Measurements from ENCODE around the gene ELP1.

Gene ELP1

DNA sequence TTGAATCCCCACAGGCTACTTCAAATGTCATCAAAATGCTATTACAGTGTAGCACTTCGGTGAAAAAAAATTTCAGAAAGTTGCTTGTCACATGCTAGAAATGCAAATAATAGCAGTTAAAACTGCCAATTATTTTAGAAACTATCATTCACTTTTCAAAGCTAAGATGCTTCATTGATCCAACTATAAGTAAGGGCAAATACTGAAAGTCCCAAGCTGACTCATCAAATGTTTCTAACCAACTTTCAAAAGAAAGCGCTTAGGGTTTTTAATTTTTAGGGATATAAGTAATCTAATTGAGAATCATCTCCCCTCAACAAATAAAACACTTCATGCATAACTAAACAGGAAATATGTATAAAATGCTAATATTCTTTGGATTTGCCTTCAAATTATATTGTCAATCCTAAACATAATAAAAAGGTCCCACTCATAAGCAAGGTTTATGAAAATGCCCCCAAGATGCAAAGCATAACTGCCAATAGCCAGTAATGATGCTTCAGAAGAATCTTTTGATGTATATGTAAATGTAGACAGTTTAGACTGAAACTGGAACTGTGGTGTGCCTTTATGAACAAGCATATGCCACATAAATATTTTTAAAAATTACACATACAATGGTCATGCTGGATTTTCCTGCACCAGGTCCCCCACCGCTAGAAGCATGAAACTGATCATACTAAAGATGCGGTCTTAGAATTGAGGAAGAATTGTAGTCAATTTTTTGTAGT, 59.7 kb downstream of the ELP1 start:
- Histone ChIP-seq H3K27me3 (replicated peaks in 2 of 5; ENCODE audit: control insufficient read depth in 4 of 5, insufficient read depth in 5 of 5, low read length in 4 of 5) (no peaks in the 10 kb centered on the region), H3K36me3 (ENCODE audit: control insufficient read depth in 4 of 4, insufficient read depth in 4 of 4, low read length in 3 of 4) (peaks cover 25 to 78% (median 45%) of the 10 kb centered on the region in 4 experiments), H3K4me3 (ENCODE audit: control insufficient read depth in 1 of 7, extremely low read depth in 1 of 7, insufficient read depth in 4 of 7, low read depth in 2 of 7, low read length in 6 of 7) (no peak overlapping the region), H3K9me3 (ENCODE audit: control extremely low read depth in 1 of 5, control insufficient read depth in 4 of 5, insufficient read depth in 2 of 5, low read depth in 1 of 5, low read length in 4 of 5) (peaks cover 0 to 11% (median 3%) of the 10 kb centered on the region in 5 experiments), H3K4me1 (ENCODE audit: control extremely low read depth in 1 of 4, control insufficient read depth in 4 of 4, insufficient read depth in 4 of 4, low read length in 3 of 4) (no peaks in the 10 kb centered on the region), H3K27ac (ENCODE audit: insufficient read depth in 1 of 2, low read depth in 1 of 2, low read length in 2 of 2, poor library complexity in 1 of 2, severe bottlenecking in 2 of 2) (no peak overlapping the region)
- POLR2A ChIA-PET = no interaction called here
- DNase-seq = no peak
- WGBS (ENCODE audit: insufficient coverage) = 100% methylated on average over 1 of the region's 4 CpGs
- CTCF ChIA-PET = no interaction called here

DNA sequence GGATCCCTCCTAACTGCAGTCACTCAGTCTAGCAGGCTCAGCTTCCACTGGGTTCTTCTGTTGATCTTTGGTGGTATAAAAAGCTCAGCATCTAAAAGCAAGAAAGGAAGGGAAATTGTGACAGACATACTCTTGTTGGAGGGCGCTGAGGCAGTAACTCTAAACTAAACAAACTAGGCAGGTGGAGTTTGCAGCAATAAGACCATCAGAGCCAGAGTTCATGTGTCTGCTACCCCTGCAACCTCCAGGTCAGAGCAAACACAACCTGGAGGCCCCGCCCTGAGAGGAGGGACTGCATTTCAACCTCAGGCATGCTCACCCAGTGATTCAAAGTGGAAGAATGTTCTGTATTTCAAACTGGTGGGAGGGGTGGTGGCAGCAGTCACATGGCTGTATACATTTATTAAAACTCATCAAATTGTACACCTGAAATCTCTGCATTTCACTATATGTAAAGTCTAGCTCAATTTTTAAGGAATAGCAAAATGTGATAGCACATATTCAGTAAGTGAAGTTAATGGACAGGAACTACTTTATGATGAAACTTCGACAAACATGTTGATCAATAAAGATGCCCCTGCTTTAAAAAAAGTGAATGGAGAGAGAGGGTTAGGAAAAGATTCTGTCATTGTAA, 64.7 kb downstream of the ELP1 start:
- POLR2A ChIA-PET = no interaction called here
- H3K27ac ChIP-seq (ENCODE audit: insufficient read depth in 1 of 2, low read depth in 1 of 2, low read length in 2 of 2, poor library complexity in 1 of 2, severe bottlenecking in 2 of 2) = no peak overlapping the region
- 100% methylated on average over 1 of the region's 3 CpGs for WGBS (ENCODE audit: insufficient coverage)

GRCh38 chr9:108867829-108868228, 66.1 kb downstream of the ELP1 start:
- no peak for DNase-seq
- Histone ChIP-seq H3K4me3 (ENCODE audit: control insufficient read depth in 1 of 7, extremely low read depth in 1 of 7, insufficient read depth in 4 of 7, low read depth in 2 of 7, low read length in 6 of 7) (no peak overlapping the region), H3K4me1 (ENCODE audit: control extremely low read depth in 1 of 4, control insufficient read depth in 4 of 4, insufficient read depth in 4 of 4, low read length in 3 of 4) (no peaks in the 10 kb centered on the region), H3K27ac (ENCODE audit: insufficient read depth in 1 of 2, low read depth in 1 of 2, low read length in 2 of 2, poor library complexity in 1 of 2, severe bottlenecking in 2 of 2) (no peak overlapping the region), H3K27me3 (replicated peaks in 2 of 5; ENCODE audit: control insufficient read depth in 4 of 5, insufficient read depth in 5 of 5, low read length in 4 of 5) (no peaks in the 10 kb centered on the region), H3K9me3 (ENCODE audit: control extremely low read depth in 1 of 5, control insufficient read depth in 4 of 5, insufficient read depth in 2 of 5, low read depth in 1 of 5, low read length in 4 of 5) (peaks cover 0 to 11% (median 3%) of the 10 kb centered on the region in 5 experiments), H3K36me3 (ENCODE audit: control insufficient read depth in 4 of 4, insufficient read depth in 4 of 4, low read length in 3 of 4) (peaks cover 12 to 35% (median 18%) of the 10 kb centered on the region in 4 experiments)
- POLR2A ChIA-PET = no interaction called here
- WGBS (ENCODE audit: insufficient coverage) = no CpG with 5 or more reads among the region's 4 CpGs
- CTCF ChIA-PET = interaction anchor here (1.6 kb wide), 1 partner anchor 19 kb away, joined by 3 read pairs; no protein-coding TSS in a partner anchor

More for the DNA sequence above, 64.7 kb downstream of the ELP1 start:
- Histone ChIP-seq H3K4me1 (ENCODE audit: control extremely low read depth in 1 of 4, control insufficient read depth in 4 of 4, insufficient read depth in 4 of 4, low read length in 3 of 4) (no peaks in the 10 kb centered on the region), H3K9me3 (ENCODE audit: control extremely low read depth in 1 of 5, control insufficient read depth in 4 of 5, insufficient read depth in 2 of 5, low read depth in 1 of 5, low read length in 4 of 5) (peaks cover 0 to 11% (median 3%) of the 10 kb centered on the region in 5 experiments), H3K36me3 (ENCODE audit: control insufficient read depth in 4 of 4, insufficient read depth in 4 of 4, low read length in 3 of 4) (peaks cover 16 to 47% (median 27%) of the 10 kb centered on the region in 4 experiments), H3K27me3 (replicated peaks in 2 of 5; ENCODE audit: control insufficient read depth in 4 of 5, insufficient read depth in 5 of 5, low read length in 4 of 5) (no peaks in the 10 kb centered on the region), H3K4me3 (ENCODE audit: control insufficient read depth in 1 of 7, extremely low read depth in 1 of 7, insufficient read depth in 4 of 7, low read depth in 2 of 7, low read length in 6 of 7) (no peak overlapping the region)
- CTCF ChIA-PET = interaction anchor here (0.9 kb wide), 1 partner anchor 11 kb away, joined by 3 read pairs; no protein-coding TSS in a partner anchor
- no peak for DNase-seq

- Histone ChIP-seq H3K36me3 (ENCODE audit: control insufficient read depth in 4 of 4, insufficient read depth in 4 of 4, low read length in 3 of 4) (peaks cover 12 to 33% (median 17%) of the 10 kb centered on the region in 4 experiments), H3K4me1 (ENCODE audit: control extremely low read depth in 1 of 4, control insufficient read depth in 4 of 4, insufficient read depth in 4 of 4, low read length in 3 of 4) (no peaks in the 10 kb centered on the region), H3K27me3 (replicated peaks in 2 of 5; ENCODE audit: control insufficient read depth in 4 of 5, insufficient read depth in 5 of 5, low read length in 4 of 5) (no peaks in the 10 kb centered on the region), H3K4me3 (ENCODE audit: control insufficient read depth in 1 of 7, extremely low read depth in 1 of 7, insufficient read depth in 4 of 7, low read depth in 2 of 7, low read length in 6 of 7) (no peak overlapping the region), H3K27ac (ENCODE audit: insufficient read depth in 1 of 2, low read depth in 1 of 2, low read length in 2 of 2, poor library complexity in 1 of 2, severe bottlenecking in 2 of 2) (no peak overlapping the region), H3K9me3 (ENCODE audit: control extremely low read depth in 1 of 5, control insufficient read depth in 4 of 5, insufficient read depth in 2 of 5, low read depth in 1 of 5, low read length in 4 of 5) (peaks cover 0 to 11% (median 3%) of the 10 kb centered on the region in 5 experiments)
- POLR2A ChIA-PET = no interaction called here
- CTCF ChIA-PET = interaction anchor here (1.6 kb wide), 1 partner anchor 19 kb away, joined by 3 read pairs; no protein-coding TSS in a partner anchor
- DNase-seq = no peak
Measured at GRCh38 chr9:108867116-108867515, 66.8 kb downstream of the ELP1 start.

DNA sequence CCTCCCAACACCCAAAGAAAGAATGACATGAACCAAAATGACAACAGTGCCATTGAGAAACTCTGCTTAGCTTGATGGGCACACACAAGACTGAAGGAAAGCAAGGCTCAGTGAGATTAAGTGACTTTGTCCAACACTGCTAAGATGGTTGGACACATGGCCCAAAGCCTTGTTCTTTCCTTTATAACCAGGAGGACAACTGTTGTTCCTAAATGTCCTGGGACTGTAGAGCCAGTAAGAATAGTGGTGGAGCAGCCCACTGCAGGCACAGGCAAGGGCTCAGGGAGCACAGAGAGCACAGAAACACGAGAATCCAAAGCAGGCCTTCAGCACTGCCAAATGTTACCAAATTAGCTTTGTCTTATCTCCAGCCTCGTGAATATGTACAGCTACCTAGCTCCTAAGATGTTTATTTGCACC, 67.9 kb downstream of the ELP1 start:
- no peak overlapping the region for H3K4me3 ChIP-seq (ENCODE audit: control insufficient read depth in 1 of 7, extremely low read depth in 1 of 7, insufficient read depth in 4 of 7, low read depth in 2 of 7, low read length in 6 of 7)
- POLR2A ChIA-PET = no interaction called here
- peaks cover under 1 to 22% (median 9%) of the 10 kb centered on the region in 4 experiments for H3K36me3 ChIP-seq (ENCODE audit: control insufficient read depth in 4 of 4, insufficient read depth in 4 of 4, low read length in 3 of 4)
- 85% methylated on average over 2 of the region's 2 CpGs for WGBS (ENCODE audit: insufficient coverage)
- DNase-seq = no peak
- no peaks in the 10 kb centered on the region for H3K4me1 ChIP-seq (ENCODE audit: control extremely low read depth in 1 of 4, control insufficient read depth in 4 of 4, insufficient read depth in 4 of 4, low read length in 3 of 4)
- no peak overlapping the region for H3K27ac ChIP-seq (ENCODE audit: insufficient read depth in 1 of 2, low read depth in 1 of 2, low read length in 2 of 2, poor library complexity in 1 of 2, severe bottlenecking in 2 of 2)
- CTCF ChIA-PET = interaction anchor here (1.8 kb wide), 1 partner anchor 18 kb away, joined by 3 read pairs; no protein-coding TSS in a partner anchor
- no peaks in the 10 kb centered on the region for H3K9me3 ChIP-seq (ENCODE audit: control extremely low read depth in 1 of 5, control insufficient read depth in 4 of 5, insufficient read depth in 2 of 5, low read depth in 1 of 5, low read length in 4 of 5)
- H3K27me3 ChIP-seq (replicated peaks in 2 of 5; ENCODE audit: control insufficient read depth in 4 of 5, insufficient read depth in 5 of 5, low read length in 4 of 5) = no peaks in the 10 kb centered on the region

DNA sequence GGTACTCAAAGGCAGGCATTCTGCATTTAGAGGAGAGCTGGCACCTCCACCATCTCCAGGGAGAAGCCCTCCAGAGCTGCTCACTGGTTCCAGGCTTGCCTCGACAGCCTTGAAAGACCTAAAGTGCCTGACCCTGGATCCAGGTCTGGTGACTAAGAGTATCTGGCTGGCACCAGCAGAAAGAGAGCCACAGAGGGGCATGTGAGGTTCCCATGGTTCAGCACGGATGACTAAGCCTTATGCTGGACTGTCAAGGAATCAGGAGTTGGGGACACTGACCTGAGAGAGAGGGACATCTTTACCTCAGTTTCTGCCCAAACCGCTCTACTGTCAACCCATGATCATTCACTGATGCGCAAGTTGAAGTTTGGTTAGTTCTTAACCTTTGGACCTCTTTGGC, 68.9 kb downstream of the ELP1 start:
- POLR2A ChIA-PET = no interaction called here
- H3K9me3 ChIP-seq (ENCODE audit: control extremely low read depth in 1 of 5, control insufficient read depth in 4 of 5, insufficient read depth in 2 of 5, low read depth in 1 of 5, low read length in 4 of 5) = no peaks in the 10 kb centered on the region
- no peak for DNase-seq
- peaks cover 0 to 15% (median 7%) of the 10 kb centered on the region in 4 experiments for H3K36me3 ChIP-seq (ENCODE audit: control insufficient read depth in 4 of 4, insufficient read depth in 4 of 4, low read length in 3 of 4)
- no peaks in the 10 kb centered on the region for H3K4me1 ChIP-seq (ENCODE audit: control extremely low read depth in 1 of 4, control insufficient read depth in 4 of 4, insufficient read depth in 4 of 4, low read length in 3 of 4)
- no peak overlapping the region for H3K27ac ChIP-seq (ENCODE audit: insufficient read depth in 1 of 2, low read depth in 1 of 2, low read length in 2 of 2, poor library complexity in 1 of 2, severe bottlenecking in 2 of 2)
- CTCF ChIA-PET = interaction anchor here (1.3 to 1.8 kb wide), 2 partner anchors 19 to 25 kb away, joined by 3 read pairs; no protein-coding TSS in a partner anchor
- no peak overlapping the region for H3K4me3 ChIP-seq (ENCODE audit: control insufficient read depth in 1 of 7, extremely low read depth in 1 of 7, insufficient read depth in 4 of 7, low read depth in 2 of 7, low read length in 6 of 7)
- WGBS (ENCODE audit: insufficient coverage) = 100% methylated on average over 2 of the region's 4 CpGs
- no peaks in the 10 kb centered on the region for H3K27me3 ChIP-seq (replicated peaks in 2 of 5; ENCODE audit: control insufficient read depth in 4 of 5, insufficient read depth in 5 of 5, low read length in 4 of 5)

- ChIA-PET CTCF (interaction anchor here (1.3 kb wide), 1 partner anchor 24 kb away, joined by 3 read pairs; no protein-coding TSS in a partner anchor), POLR2A (no interaction called here)
- Histone ChIP-seq H3K27me3 (replicated peaks in 2 of 5; ENCODE audit: control insufficient read depth in 4 of 5, insufficient read depth in 5 of 5, low read length in 4 of 5) (no peaks in the 10 kb centered on the region), H3K36me3 (ENCODE audit: control insufficient read depth in 4 of 4, insufficient read depth in 4 of 4, low read length in 3 of 4) (peaks cover 0 to 15% (median 7%) of the 10 kb centered on the region in 4 experiments), H3K4me1 (ENCODE audit: control extremely low read depth in 1 of 4, control insufficient read depth in 4 of 4, insufficient read depth in 4 of 4, low read length in 3 of 4) (no peaks in the 10 kb centered on the region), H3K9me3 (ENCODE audit: control extremely low read depth in 1 of 5, control insufficient read depth in 4 of 5, insufficient read depth in 2 of 5, low read depth in 1 of 5, low read length in 4 of 5) (no peaks in the 10 kb centered on the region), H3K27ac (ENCODE audit: insufficient read depth in 1 of 2, low read depth in 1 of 2, low read length in 2 of 2, poor library complexity in 1 of 2, severe bottlenecking in 2 of 2) (no peak overlapping the region), H3K4me3 (ENCODE audit: control insufficient read depth in 1 of 7, extremely low read depth in 1 of 7, insufficient read depth in 4 of 7, low read depth in 2 of 7, low read length in 6 of 7) (no peak overlapping the region)
- 90% methylated on average over 1 of the region's 3 CpGs for WGBS (ENCODE audit: insufficient coverage)
- no peak for DNase-seq
Measured at GRCh38 chr9:108864446-108864845, 69.5 kb downstream of the ELP1 start.

Measured in common myeloid progenitor, CD34-positive (primary cell).